HG03135 (cell line): ENCODE data around the gene IKZF3.
"Not testable (repeated sequence)": the region's sequence is repeated elsewhere in the genome, so short reads cannot be mapped to it uniquely, and the experiment has no call there.

Source experiments
- ATAC-seq: cut with Tn5 transposase; IDR thresholded peaks from one replicate; pipeline ENCODE4 v1.9.1; 2021; ENCODE audit warnings: mild to moderate bottlenecking, moderate library complexity; ENCODE audit not compliant: unreplicated experiment

Gene IKZF3

DNA sequence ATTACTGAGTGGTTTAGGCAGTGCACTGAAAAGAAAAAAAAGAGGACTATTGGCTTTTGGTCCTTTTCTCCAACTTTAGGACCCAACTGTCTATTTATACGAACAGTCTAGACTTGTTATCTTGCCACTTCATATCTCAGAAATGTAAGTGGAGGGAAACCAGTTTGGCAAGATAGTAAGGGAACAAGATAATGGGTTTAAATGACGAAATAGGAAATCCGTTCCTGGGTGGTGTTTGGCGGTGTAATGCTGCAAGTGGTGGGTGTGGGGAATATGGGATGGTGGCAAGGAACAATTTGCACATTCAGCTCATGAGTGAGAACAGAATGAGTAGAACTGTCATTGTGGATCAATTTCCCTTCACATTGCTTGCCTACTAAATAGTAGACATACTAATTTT lies 81.6 kb downstream of the IKZF3 start:
- no peak for ATAC-seq

DNA sequence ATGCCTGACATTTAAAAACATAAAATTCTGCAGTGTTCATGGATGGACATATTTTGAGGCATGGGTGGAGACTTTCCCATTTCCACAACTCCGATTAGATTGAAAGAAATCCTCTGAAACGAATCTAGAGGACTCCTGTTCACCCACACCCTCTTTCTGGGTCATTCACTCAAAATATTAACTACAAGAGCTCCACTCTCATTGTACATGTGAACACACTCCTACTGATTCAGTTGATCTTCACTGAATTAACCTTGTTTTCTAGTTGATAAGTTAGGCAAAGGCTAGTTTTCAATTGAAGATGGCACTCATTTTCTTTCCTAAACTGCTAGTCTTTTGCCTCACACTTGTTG lies 82.3 kb downstream of the IKZF3 start:
- ATAC-seq = no peak

DNA sequence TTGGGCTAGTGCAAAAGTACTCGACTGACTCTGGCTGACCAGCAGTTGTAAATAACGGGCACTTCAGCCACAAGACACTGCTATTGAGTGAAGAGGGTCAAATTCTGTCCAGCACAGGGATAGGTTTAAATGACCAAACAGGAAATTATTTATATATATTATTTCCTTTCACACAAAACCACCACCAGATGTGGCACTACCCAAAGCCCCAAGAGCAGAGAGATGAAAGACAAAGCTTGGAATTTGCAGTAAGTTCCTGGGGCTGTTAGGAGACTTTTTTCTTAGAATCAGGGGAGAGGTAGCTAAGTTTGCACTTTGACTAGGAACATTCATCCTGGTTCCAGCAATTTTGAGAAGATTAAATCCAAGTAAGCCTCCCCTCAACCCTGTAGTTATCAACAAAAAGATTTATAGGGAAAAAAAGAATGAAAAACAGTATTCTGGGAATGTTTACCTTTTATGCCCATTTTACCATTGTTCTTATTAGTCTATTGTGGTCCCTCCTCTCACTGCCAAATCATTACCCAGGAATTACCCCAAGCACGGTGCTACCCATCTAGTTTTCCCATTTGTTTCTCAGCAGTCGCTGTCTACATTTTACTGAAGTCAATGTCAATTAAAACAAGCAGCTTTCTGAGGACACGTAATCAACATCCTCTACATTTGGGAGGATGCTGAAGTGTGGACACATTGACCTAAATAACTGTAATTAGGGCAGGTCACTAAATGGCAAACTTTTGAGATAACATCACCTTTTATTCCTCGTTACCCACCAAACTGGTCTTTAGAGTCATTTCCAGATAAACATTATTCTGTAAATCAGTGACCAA lies 82.9 kb downstream of the IKZF3 start:
- no peak for ATAC-seq

DNA sequence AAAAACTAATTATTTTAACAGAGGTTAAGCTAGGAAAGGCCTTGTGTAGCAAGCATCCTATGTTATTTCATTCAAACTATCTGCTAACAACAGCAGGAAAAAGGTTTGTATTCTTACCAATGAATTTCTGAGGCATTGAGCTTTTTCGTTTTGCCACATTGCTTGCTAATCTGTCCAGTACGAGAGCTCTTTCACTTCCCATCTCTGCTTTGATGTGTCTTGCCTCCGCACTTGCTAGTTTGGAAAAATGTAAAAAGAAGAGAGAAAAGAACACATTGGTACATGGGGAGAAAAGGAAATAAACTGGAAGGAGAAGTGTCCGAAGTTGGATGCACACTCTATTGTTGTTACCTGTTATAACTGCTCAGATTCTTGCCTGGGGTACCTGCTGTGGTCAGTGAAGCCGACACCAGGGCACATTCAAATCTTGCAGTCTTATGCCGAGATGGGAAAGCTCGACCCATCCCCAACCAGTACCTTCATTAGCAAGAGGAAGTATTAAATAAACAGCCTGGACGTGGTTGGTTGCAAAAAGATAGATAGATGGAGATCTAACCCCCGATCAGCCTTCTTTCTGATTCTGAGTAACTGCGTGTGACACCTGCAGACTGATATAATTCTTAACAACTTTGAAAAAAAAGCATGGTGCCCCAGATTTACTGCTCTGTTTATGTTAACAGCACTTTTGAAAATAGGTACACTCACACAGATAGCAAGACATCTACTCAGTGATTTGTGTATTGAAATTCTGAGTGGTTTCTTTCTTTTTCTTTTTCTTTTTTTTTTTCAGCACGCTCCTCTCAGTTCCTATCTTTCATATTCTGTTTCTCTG lies 86.4 kb downstream of the IKZF3 start:
- peak; percentile 52 for ATAC-seq

DNA sequence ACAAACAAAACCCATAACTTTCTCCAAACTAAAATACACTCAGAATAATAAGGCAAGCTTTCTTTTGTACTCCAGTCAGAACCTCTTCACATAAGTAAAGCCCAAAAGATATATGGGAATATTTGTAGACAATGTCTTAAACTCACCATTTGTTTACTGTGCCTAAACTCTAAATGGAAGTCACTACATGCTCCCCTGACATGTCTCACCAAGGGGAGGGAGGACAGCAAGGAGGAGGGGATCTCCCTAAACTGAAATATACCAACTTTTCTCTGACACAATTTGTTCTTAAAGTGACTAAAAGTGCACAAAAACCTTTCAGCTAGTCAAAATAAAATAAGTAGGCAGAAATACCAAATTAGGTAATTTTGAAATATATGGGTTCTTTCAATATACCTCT lies 87.9 kb downstream of the IKZF3 start:
- ATAC-seq = no peak

DNA sequence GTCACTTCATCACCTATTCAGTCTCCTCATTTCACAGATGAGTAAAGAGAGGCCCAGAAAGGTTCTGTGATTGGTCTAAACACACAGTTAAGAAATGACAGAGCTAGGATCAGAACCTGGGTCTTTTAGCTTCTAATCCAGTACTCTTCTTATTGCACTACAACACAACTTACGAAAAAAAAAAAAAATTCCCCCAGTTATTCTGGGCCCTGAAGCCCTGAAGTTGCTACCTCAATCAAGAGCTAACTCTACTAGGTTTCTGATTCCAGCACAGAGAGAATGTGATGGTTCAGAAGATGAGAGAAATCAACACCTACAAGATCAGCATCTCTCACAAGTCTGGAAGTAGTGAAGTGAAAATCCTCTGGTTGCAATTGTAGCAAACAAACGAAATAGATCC lies 89.1 kb downstream of the IKZF3 start:
- ATAC-seq = no peak

DNA sequence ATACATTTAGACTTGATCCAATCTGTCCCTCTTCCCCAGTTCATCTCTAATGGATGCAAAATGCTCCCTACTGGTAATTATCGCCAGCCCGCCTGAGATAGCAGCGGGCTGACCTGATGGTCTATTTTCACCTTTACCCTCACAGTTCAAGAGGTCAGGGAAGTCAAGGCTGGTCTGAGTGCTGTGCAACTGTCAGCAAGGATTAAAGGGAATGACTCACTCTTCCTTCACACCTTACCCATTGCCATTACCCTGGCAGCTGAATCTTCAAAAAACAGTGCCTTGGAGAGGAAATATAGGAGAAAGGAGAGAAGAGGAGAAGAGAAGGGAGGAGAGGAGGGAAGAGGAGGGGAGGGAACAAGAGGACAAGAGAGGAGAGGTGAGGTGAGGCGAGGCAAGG lies 90.1 kb downstream of the IKZF3 start:
- ATAC-seq = no peak

DNA sequence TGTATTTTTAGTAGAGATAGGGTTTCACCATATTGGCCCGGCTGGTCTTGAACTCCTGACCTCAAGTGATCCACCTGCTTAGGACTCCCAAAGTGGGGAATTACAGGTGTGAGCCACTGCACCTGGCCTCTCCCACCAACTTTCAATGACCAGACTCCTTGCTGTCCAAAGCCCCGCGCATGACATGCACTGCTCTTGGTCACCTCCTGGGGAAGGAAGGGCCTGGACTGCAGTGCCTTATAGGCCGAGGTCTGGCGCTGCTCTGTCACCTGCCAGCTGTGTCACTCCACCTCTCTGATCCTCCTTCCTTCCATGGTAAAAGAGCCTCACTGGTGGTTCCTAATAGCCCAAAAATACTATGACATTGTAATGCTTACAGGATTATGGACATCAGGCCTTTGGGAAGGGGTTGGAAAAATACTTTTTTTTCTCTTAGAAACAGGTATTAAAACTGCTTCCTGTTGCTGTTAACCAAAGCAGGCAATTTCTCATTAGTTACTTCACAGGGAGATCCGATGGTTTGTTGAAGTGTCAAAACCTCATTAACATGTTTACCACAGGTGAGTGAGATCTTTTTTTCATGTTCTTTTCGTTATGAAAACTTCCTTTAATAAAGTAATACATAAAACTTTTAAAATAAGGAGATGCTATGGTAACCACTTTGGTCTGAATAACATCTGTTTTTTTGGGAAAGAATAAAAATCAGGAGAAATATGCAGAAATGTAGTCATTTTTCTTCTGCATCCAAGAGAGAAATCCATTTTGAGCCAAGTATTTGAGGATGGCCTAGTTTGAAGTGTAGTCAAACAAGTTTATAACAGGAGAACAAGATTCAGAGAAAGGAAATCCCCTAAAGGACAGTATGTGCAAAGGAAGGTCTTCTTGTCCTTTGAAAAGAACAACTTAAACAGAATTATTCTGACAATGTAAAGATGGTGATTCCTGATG lies 90.9 kb downstream of the IKZF3 start:
- no peak for ATAC-seq

DNA sequence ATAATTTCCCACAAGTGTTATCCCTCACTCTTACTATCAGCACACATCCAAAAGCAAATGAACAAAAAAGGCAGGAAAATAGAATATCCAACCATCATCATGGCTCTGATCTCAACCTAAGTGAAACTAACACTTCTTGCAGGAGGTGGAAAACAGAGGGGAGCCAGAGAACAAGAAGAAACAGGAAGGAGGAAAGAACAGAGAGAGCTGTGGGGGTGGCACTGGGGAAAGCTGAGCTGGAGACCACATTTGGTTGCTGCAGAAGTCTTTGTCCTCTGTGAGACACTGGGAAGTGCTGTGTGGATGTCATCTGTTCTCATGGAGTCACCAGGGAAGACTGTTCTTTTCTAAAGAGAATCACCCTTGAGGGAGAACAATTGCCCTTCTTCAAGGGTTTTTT lies 91.7 kb downstream of the IKZF3 start:
- ATAC-seq = no peak

DNA sequence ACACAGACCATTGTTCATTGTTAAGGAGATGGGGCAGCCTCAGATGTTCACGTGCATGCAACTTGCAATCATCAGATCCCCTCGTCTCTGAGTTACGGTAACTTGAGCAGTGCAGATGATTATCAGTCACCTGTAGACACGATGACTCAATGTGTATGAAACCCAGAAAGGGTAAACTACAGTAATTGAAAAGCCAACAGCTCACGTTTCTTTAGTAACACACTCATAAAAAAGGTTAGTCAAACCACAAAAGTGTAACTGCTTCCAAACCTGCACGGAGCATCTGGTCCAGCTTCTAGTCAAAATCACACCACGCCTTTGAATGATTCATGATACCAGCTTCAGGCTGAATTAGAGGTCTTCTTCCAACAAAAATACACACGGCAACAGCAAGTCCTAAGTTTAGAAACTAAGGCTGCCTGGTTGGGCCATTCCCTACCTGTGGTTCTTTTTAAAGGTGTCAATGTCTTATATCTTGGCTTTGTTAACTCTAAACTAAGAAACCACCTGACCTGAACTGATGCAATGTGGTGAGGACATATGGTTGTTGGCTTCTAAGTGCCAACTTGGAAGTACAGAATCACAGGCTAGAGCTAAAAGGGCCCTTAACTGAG lies 94.0 kb downstream of the IKZF3 start:
- ATAC-seq = peak; percentile 42

DNA sequence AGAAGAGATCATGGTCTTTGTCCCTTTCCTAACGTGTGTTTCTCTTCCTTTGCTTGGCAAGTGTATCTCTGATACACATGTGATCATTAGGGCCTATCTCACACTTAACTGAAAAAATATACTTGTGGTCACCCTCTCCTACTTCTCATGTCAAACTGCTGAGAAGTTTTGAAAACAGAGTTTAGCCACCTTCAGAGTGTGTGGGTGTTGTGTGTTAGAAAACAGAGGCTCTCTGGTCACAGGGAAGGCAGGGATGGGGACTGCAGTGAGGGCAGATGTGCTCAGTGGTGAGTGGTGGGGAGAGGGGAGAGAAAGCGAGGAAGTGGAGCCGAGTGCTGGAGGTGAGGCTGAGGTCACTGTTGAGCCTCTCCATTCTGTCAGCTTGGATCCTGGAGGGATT lies 97.0 kb downstream of the IKZF3 start:
- no peak for ATAC-seq

DNA sequence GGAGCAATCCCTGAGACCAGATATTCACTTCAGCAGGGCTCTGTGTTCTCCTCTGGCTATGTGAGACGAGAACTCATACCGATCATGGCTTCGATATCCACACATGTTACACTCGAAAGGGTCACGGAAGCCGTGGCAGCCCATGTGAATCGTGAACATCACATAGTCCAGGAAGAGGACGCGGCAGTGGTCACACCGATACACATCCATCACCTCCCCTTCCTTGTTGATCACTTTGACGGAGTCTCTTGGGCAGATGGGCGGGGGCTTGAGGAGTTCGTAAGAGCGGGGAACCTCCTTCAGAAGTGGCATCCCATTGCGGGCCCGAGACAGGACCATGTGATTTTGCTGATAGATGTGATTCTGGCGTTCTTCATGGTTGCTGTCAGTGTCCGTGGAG lies 98.3 kb downstream of the IKZF3 start:
- ATAC-seq = no peak

DNA sequence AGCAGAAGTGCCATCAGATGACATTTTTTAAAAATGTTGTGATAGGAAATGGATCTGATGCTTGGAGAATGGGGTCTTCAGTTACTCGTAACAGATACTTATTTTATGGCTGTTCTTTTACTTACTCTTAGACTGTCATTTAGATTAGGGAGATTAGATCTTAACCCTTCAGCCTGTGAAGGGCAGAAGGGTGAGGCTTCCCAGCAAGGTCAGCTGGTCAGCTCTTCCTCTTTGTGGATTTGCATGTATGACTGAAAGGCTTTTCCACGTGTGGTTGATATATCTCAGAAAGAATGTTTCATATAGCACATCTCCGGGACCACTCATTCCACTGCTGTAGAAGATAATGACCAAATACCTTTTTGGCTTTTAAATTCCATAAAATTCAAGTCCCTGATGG lies 98.9 kb downstream of the IKZF3 start:
- no peak for ATAC-seq

DNA sequence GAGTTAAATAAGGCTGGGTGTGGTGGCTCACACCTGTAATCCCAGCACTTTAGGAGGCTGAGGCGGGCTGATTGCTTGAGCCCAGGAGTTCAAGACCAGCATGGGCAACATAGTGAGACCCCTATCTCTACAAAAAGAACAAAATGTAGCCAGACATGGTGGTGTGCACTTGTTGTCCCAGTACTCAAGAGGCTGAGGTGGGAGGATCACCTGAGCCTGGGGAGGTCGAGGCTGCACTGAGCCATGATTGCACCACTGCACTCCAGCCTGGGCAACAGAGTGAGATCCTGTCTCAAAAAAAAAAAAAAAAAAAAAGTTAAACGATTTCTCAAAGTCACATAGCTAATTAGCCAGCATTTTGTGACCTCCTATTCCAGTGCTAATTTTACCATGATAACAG lies 99.9 kb downstream of the IKZF3 start:
- not testable (repeated sequence) for ATAC-seq

DNA sequence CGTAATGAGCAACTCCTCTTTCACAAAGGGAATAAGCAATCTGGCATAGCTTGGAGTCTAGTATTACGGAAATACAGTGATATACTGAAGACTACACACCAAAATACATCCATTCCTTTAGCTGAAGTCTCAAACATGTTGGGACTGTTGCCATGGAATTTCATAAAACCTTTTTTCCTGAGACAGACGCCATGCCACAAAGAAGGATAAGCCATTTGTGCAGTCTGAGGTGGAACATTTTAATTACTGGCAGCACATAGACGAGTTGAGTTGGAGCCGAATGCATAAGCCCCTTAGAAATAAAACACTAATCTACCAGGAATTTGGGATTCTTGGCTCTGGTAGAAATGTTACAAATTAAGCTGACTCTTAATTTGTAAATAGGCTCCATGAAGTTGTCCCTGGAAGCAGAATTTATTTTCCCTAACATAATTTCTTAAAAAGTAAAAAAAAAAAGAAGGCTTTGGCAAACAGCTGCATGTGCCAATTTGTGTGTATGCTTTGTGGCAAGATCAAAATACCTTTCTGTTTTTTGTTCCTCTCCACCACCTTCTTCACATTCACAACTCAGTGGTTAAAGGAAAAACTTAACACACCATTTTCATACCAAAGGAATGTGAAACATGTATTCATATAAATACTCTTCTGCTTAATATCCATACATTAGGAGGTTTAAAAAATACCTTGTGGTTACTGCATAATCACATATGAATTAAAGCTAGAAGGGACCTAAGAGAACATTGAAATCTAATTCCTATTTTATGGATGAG lies 100.9 kb downstream of the IKZF3 start:
- no peak for ATAC-seq

DNA sequence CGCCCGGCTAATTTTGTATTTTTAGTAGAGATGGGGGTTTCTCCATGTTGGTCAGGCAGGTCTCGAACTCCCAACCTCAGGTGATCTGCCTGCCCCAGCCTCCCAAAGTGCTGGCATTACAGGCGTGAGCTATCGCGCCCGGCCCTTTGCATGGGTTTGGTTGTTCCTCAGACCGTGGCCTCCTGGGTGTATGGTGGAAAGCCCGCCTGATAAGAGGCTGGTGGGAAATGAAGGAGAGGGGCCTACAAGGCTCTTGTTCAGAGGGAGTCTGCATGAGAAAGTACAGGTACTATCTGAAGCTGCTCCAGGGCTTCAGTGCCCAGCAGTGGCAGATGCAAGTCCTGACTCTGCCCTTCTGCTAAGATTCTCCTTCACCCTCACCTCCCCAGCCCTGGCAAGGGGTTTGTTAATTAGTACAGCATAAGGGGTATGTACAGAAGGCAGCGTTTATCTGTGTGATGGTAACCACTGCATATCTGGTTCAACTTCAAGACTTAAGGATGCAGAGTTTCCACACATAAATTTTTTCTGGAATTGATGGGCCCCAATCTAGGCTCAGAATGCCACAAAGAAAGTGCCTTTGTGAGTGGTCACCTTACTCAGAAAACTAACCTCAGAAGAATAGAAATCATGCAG lies 102.1 kb downstream of the IKZF3 start:
- no peak for ATAC-seq

DNA sequence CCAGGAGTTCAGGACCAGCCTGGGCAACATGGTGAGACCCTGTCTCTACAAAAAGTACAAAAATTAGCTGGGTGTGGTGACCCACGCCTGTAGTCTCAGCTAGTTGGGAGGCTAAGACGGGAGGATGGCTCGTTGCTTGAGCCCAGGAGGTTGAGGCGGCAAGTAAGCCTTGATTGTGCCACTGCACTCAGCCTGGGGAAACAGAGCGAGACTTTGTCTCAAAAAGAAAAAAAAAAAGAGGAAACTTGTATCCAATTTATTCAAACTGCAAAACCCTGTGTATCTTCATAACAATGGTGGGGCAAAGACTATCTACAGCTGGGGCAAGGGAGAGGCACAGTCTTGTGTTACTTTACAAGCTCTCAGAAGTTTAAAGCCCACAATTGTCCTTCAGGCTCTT lies 104.9 kb downstream of the IKZF3 start:
- no peak for ATAC-seq

DNA sequence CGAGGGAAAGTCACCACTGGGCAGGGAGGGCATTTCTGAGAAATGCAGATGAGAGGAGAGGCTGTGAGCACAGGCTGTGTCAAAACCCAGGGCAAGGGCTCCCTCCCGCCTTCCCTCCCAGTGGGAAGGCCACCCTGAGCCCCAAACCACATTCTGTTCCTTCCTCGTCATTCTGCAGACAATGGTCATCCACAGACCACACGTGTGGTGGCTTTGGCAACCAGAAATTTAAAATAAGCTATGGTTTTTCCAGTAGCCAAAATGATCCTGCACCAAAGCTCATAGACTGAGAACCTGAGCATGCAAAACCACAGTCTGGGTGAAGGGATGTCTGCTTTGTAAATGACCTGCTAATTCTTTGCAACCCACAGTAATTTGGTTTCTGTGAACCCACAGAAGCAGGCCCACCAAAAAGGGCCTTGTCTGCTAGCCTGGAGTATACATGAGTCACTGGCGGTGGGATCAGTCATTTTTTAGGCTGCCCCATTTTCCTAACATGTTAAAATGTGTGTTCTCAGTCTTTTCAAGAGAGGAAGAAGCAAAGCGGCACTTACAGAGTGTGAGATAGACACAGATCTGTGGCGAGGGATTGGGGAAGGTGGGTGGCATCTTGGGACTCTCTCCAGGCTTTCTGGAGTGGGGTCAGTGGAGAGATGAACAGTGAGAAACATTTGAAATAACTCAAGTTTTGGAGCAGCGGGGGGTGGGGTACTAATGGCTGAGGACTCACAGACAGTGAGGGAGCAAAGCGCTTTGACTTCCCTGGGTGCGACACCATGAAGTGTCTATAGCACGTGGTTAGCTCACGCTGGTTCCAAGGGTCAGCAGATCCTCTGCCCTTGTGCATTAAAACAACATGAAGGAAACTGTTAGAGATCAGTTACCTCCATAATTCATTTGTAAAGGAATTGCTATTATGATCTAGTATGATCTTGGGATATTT lies 105.9 kb downstream of the IKZF3 start:
- ATAC-seq = no peak
